C4-2B (cell line): ENCODE measurements around the gene FARP2.

ENCODE experiments used
- H3K27ac ChIP-seq: fragments of 450-650 bp; 2 replicates; pipeline ENCODE4 v1.5.1; 2017
- CTCF ChIP-seq: fragments of 450-650 bp; conservative IDR thresholded peaks from 2 replicates; pipeline ENCODE4 v1.5.1; 2017; ENCODE audit warnings: mild to moderate bottlenecking
- ZFX ChIP-seq: fragments of 450-650 bp; IDR thresholded peaks from 2 replicates; pipeline ENCODE4 v1.6.1; 2017

The FARP2 gene

GRCh38 chr2:241359481-241360045 lies 3.5 kb downstream of the FARP2 start:
- H3K27ac ChIP-seq = no peak overlapping the region
- TF ChIP-seq ZFX (no peak), CTCF (no peak)

- TF ChIP-seq ZFX (no peak), CTCF (no peak)
- H3K27ac ChIP-seq = no peak overlapping the region
Observed at GRCh38 chr2:241363426-241363825, 7.3 kb downstream of the FARP2 start.

GRCh38 chr2:241364781-241365180 lies 8.7 kb downstream of the FARP2 start:
- TF ChIP-seq ZFX (no peak), CTCF (no peak)
- H3K27ac ChIP-seq = no peak overlapping the region

GRCh38 chr2:241366678-241367077 lies 10.6 kb downstream of the FARP2 start:
- TF ChIP-seq ZFX = no peak
- no peak overlapping the region for H3K27ac ChIP-seq

- H3K27ac ChIP-seq = no peak overlapping the region
- TF ChIP-seq ZFX = no peak
- TF ChIP-seq CTCF = no peak
Observed at GRCh38 chr2:241368643-241369042, 12.6 kb downstream of the FARP2 start.

- H3K27ac ChIP-seq = no peak overlapping the region
- no peak for TF ChIP-seq ZFX
- no peak for TF ChIP-seq CTCF
Observed at GRCh38 chr2:241372361-241372992, 16.4 kb downstream of the FARP2 start.

- peak overlapping the region; percentile 74; the same call in 1 of the 2 replicates for H3K27ac ChIP-seq
- TF ChIP-seq CTCF (no peak), ZFX (no peak)
Observed at GRCh38 chr2:241373446-241373845, 17.4 kb downstream of the FARP2 start.

GRCh38 chr2:241373906-241374305 lies 17.8 kb downstream of the FARP2 start:
- H3K27ac ChIP-seq = peak overlapping the region; percentile 74
